Measurements from ENCODE around the gene GARNL3.

GARNL3 gene

DNA sequence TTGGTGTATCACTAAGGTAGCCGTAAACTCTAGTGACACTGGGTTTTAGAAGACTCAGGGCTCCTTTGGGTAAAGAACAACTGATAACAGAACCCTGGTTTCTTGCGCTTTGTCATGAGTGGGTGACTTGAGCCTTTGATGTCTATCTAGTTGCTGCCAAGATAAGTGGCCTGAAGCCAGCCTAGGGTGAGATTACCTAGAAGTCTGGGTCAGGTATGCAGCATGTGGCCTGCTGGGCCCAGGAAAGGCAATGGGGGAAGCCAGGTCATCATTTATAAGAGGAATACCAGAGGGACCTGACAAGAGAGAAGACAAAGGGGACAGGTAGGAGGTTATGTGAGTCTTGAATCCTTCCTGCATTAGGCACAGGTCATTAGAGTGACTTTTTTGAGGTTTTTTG is 23.2 kb upstream of the GARNL3 start:
- no peak for DNase-seq

DNA sequence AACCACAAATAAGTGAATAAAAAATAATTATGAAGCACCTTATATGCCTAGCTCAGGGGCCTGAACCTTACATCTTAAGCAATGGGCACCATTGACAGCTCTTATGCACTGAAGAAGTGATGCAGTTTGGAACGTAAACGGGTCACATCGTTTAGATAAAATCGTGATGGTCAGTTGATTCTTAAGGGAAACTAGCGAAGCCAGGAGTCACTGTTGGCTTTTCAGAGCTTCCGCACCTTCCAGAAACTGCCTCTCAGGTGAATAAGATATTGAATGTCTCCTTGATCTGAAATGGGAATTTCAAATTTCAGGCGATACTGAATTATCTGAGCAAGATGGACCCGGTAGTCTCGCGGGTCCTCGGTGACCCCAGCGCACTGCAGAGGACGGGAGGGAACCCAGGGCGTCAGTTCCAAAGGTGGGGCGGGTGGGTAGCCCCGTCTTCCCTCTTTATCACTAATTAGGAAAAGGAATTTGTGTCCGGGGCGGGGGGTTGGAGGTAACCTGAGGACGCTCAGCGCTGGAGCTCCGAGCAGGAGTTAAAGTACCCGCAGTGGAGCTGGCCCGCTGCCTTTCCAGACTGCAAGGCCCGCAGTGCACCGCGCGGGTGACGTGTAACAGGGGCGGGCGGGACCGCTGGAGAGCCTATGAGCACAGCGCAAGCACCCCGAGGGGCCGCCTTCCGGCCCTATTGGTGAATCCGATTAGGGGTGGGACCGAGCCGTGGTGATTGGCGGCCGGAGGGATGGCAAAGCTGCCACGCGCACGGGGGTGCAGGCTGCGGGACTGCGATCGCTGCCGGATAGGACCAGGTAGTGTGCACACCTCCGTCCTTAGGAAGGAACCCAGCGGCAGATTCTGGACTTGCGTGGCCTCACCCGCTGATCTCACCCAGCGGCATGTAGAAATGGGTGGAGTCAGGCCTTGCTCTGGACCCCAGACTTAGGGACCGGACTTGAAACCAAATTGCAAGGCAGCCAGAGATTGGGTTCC is 19.7 kb upstream of the GARNL3 start:
- peak; percentile 85 for DNase-seq

DNA sequence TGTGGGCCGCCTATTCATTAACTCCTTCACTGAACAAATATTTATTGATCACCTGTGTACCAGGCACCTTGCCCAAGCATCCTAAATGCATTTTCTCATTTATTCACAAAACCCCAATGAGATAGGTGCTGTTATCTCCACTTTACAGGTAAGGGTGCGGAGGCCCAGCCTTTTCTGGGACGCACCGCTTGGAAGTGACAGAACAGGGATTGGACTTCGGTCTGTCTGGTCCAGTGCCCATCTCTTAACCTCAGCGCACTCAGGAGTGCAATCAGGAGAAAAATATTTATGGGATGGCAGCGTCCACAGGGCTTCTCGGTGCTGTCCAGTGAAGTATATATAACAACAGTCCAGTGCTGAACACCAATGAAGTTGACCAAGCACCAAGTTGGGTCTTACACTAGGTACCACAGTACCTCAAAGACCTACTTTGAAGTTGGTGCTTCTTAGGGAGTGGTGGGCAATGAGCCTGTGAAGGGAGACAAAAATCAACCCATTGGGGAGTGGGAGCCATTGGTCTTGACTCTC is 18.9 kb upstream of the GARNL3 start:
- no peak for DNase-seq

DNA sequence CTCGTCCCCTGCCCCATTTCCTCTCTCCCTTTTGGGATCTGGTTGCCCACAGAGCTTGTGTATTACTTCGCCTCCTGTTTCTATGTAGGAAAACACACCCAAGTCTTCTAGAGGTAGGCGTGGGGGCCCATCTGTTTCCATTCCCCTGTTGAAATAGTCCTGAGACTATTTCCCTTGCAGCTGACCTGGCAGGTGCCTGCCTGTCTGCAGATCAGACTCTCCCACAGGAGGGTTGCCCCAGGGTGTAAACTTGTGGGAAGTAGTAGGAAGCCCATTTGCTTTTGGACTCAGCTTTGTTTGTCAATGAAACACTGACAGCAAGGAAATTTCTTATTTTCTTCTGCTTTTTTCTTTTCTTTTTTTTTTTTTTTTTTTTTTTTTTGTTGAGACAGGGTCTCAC is 16.3 kb upstream of the GARNL3 start:
- DNase-seq: no peak

DNA sequence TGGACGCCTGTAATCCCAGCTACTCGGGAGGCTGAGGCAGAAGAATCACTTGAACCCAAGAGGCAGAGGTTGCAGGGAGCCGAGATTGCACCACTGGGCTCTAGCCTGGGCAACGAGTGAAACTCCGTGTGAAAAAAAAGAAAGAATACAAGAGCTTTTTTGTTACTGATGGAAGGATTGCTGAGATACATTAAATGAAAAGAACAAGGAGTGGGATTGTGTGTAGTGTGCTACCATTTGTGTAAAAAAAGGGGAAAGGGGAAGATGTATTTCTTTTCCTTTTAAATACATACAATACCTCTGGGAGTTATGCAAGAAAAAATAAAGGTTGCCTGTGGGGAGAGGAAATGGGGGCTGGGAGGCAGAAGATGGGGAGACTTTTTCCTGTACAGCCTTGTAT is 14.7 kb upstream of the GARNL3 start:
- no peak for DNase-seq

DNA sequence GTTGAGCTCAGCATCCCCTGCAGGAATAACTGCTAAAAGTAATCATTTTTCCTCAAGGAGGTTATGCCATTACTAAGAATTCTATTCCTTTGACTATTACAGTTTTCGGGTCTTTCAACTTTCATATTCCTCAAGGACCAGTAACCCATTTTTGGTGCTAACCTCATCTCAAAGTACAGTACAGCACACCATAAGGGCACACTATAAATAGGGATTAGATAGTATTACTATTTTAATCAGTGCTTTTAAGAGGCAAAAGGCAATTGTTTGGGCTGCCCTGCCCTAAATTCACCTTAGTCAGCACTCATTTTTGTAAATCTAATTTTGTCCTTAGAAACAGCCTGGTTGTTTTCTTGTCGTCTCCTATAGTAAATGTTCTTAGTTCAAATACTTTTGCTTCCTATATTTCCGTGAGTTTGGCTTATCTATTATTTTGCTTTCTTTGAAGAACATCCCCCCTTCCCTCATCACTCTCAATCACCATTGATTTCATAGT is 13.6 kb upstream of the GARNL3 start:
- DNase-seq: no peak

DNA sequence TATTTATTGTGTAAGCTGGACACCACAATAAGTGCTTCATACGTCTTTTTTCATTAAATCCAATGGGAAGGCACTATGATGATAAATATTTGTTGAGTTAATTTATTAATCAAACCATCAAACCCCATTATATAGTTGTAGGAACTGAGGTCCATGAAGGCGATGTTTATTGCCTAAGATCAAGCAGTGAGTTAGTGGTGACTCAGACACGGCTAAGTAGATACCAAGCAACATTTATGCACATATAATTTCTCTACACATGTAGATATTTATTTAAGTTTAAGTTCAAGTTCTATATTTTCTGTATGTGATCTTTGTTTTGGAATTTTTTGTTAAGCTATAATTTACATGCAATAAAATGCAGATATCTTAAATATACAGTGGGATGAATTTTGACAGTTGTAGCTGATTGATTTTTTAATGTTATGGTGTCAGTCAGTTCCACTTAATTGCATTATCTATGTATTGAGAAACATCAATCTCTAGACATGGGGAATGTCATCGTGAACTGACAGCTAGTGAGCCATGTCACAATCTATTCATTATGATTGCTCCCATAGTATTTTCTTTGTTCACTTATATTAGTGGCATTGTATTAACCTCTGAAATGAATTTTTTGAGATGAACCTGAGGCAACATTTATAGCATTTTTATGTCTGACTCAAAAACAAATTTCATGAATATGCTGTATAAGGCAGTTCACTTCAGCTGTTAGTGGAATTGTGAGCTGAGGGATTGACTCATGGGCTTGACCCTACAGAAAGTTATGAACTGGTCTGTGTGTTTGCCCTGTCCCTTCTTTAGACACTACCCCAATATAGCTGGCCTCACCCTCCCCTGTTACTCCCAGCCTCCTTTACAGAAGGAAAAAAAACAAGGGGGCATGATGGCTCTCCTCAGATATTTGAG is 11.9 kb upstream of the GARNL3 start:
- no peak for DNase-seq

DNA sequence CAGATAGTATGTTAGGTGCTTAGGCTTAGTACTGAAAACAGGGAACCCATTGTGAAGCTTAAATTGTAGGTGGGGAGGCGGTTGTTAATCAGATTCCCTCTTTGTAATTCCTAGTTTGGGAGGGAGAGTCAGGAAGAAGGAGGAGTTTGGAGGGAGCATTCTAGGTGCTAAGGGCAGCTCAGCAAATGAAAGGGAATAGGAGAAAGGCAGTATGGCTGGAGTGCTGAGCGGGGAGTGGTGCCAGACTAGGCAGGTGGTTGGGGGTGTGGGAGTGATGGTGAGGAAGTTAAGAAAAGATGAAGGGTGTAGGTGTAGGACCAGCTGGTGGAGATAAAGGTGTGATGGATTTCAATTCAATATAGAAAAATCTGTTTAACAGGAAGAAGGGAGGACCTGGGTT is 11.1 kb upstream of the GARNL3 start:
- no peak for DNase-seq

DNA sequence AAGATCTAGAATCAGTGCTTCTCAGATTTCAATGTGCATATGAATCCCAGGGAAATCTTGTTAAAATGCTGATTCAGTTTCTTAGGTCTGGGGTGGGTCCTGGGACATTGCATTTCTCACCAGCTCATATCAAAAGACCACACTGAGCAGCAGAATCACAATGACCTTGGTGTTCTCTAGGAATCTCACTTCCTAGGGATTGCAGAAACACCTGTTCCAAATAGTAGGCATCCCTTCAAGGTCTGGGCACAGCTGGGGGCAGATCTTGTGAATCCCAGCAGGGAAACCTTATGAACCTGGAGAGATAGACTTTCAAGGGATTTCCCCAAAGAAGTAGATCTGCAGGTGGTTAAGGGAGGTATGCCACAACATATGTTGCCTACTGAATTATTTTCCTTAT is 8.9 kb upstream of the GARNL3 start:
- no peak for DNase-seq

DNA sequence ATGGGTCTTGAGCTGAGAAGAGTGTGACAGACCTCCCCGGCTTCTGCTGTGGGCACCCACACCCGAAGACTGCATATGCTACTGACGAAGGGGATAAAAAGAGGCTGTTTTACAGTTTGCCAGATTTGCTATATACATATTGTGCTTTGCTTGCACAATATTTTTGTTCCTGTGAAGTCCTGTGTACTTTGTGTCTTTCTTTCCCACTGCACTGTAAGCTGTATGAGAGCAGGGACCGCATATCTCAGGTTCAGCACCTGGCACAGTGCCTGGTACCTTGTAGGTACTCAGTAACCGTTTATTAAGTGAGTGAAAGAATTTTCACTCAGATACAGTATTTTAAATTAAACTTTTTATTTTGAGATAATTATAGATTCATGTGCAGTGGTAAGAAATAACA is 8.2 kb upstream of the GARNL3 start:
- DNase-seq: no peak

DNA sequence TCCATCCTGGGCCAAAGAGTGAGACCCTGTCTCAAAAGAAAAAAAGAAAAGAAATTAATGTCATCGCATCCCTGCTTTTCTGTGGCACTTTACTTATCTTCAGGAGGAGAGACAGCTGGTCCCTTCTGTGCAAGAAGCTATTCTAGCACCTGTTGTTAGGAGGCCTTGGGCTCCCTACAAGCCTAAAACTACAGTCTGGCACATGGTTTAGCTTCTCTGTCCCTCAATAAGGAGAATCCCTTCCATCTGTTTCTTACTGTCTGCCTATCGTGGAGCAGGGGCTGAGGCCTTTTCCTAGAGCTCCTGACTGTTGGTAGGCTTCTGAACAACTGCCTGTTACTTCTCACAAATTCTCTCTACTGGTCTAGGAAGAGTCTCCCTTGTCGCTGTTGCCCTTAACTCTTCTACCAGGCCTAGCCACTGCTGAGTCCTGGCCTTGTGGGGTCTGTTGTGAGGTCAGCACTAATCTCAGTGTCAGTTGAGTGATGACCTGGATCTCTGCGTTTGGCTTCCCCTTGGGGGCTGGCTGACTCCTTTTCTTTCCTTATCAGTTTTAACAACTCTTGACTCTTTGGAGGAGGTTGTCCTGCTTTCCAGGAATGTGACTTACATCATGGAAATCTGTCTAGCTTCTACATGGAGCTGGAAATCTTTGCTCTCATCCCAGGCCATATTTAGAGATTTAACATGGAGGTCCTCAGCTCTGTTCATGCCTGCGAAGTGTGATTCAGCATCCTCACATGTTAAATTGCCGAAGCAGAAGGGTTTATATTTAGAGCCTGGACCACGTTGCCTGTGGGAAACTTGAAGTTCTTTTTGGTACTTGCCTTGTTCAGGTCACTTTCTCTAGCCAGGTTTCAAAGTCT is 5.7 kb upstream of the GARNL3 start:
- DNase-seq: no peak

DNA sequence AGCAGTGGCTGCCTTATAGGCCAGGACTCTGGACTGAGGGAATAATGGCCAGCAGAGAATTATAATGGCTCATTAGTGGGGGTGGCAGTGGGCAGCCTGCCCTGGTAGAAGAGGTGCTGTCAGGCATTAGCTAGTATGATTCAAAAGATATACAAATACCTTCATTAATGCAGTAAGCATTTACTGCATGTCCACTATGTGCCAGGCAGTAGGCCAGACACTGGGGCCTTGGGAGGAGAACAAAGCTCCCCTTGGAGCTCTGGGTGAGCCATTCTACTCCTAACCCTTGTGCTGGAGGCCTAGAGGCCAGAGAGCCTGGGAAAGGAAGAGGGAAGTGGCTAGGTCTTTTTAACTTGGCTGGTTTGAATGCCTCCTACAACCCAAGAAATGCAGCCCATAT is 2.0 kb upstream of the GARNL3 start:
- no peak for DNase-seq

DNA sequence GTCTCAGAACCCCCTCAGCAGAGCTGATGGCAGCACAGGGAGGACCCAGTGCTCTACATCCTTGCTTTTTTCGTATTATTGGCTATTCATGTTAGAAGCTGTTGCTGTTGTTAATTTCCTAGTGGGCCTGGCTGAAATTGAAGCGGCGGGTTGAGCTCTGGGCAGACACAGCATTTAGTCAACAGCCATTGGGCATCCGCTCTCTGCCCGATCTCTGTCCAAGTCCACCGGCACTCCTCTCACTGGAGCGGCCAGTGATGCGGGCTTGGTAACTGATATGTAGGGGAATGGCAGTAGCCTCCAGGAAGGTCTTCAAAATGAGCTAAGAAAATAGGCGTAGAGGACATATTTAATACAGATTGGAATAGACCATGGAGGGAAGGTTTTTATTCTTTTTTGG is 1.3 kb upstream of the GARNL3 start:
- no peak for DNase-seq

DNA sequence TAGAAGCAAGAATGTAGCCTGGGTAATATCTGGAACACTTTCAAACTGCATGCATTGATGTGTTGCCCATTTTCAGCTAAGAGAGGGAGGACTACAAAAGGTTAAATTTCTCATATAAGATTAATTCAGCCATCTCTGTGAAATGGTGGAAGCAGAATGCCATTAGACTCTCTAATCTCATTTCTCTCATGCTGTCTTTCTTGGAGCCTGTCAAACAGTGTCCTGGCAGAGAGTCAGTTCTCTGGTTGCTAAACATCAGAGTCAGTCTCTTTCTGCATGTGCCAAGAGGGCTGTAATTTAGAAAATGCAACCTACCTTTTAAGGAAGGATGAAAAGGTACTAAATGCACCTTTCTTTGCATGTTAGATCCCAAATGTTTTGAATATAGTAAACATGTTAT is 910 bp upstream of the GARNL3 start:
- no peak for DNase-seq

DNA sequence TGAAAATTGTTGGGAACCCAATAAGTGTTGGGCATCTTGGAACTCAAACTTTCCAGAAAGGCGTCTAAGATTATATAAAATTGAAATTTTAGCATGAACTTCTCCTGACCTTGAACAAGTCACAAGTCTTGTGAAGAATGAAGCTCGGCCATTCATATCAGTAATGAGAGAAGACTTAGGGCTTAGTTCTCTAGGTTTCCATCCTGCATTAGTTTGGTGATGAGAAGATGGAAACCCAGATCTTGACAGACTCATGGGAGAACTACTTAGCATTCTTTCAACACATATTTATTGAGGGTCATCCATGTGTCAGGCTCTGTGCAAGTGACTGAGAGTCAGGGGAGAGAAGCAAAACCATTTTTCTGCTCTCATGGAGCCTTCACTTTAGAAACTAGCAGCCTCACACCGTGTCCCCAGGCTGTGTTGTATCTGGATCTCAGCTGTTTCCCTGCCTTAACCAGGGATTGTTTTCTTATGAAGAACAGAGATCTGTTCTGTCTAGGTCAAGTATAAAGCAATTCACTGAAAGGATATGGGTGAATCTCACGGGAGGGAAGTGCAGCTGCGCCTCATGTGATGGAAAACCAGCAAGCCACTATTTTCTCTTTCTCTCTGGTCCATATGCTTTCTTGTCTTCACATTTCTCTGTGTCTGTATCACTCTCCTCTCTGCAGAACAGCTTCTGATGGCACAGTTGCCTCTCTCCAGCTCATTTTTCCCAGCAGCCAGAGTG is 3.4 kb downstream of the GARNL3 start:
- no peak for DNase-seq

DNA sequence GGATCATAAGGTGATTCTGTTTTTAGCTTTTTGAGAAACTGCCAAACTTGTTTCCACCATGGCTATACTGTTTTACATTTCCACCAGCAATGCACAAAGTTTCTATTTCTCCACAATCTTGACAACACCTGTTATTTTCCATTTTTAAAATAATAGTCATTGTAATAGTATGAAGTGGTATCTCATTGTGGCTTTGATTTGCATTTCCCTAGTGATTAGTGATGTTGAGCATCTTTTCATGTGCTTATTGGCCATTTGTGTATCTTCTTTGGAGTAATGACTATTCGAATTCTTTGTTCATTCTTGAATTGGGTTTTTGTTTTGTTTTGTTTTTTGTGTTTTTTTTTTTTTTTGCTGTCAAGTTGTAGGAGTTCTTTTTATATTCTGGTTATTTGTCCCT is 4.9 kb downstream of the GARNL3 start:
- no peak for DNase-seq

DNA sequence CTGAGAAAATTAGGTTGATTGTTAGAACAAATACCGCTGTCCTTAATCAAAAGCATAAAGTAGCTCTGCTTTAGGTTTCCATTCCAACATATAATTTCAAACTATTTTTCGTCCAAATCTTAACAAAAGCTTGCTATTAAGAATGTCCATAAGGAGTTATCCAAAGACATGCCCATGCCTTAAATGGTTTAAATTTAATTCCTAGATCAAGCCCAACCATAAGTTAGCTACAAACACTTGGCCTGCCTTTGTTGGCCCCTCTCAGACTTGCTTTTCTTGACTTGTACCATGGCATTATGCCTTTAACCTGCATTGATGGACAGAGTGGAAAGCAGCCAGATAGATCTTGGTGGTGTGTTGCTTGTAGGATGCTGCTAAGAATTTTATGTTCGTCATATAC is 8.8 kb downstream of the GARNL3 start:
- DNase-seq: no peak

DNA sequence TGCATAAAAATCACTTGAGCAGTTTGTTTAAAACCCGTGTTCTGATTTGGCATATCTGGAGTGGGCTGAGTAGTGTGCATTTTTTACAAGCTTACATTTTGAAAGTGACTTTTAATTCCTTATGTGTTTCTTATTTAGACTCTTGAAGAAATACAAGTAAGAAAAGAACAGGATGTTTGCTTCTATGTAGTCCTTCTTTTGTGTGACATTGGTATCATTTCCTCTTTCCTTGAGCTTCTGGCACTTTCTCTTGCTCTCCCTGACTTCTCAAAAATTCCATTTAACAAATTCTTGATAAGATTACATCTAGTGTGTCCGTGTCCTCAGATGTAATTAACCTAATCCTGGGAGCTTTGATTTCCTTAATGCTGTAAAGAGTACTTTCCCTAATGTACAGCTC is 12.5 kb downstream of the GARNL3 start:
- DNase-seq: no peak

DNA sequence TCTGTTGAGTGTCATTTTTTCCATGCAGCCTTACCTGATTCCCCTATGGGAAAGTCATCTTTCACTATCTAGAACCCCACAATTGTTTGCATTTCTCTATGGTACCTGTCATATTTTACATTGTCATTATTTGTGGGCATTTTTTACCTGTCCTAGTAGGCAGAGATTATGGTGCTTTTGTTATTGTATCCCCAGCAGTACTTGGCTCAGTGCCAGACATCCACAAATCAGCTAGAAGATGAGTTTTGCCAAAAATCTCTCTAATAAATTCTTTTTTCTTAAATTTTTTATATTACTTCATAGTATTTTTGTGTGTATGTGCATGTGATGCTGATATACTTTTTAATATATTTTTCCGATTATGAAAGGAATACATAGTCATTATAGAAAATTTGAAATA is 13.2 kb downstream of the GARNL3 start:
- no peak for DNase-seq

DNA sequence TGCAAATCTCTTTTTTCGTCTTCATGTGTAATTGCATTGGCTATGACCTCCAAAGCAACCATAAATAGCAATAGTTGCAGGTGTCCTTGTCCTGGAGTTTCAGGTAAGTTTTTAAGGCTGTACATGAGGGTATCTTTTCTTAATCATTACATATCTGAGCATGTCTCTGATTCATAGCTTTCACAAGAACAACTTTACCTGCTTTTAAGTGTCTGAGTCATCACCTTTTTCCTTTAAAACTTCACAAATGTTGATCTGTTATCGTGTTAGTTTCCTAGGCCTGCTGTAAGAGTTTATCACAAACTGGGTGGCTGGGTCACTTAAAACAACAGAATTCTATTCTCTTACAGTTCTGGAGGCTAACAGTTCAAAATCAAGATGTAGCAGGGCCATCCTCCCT is 13.8 kb downstream of the GARNL3 start:
- no peak for DNase-seq

DNA sequence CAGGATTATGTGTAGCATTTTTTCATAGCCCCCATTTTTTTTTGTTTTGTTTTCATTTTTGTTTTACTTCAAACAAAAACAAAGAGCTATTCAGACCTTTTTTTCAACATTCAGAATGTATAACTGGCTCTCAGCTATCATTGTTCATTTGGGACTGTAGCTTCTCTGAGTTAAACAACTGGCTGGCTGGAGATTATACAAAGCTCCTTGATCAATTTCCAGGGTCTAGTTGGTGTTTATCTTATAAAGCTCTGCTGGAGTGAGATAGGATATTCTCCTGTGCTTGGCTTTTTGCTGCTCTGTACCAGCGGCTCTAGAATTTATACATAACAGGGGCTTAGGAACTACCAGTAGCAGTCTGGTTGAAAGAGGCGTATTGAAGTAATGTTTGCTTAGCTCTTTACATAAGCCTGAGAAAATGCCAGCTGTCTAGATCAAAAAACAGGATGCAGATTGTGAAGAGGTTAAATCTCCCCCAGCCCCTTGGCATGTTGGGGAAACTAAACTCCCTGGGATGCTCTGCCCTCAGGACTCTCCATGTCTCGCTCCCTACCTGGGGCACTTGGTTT is 15.2 kb downstream of the GARNL3 start:
- DNase-seq: no peak

Data from NCI-H526 treated with DMSO at 0.1 percent for 48 hours (cell line).